OCI-LY1 (cell line): ENCODE measurements around the gene WHRN.

ENCODE experiments used
- CTCF ChIP-seq: fragments of 200-600 bp; sonication (generic), shearing (Covaris generic); IDR thresholded peaks from 2 replicates; pipeline ENCODE4 v1.5.1; 2017; ENCODE audit warnings: mild to moderate bottlenecking, antibody characterized with exemption, low read length, moderate library complexity, mixed read lengths
- EZH2 ChIP-seq: fragments of 200-600 bp; sonication (generic), shearing (Covaris generic); IDR thresholded peaks from 2 replicates; pipeline ENCODE4 v1.8.0; 2017; ENCODE audit warnings: borderline replicate concordance, mixed run types, mild to moderate bottlenecking, antibody characterized with exemption, low read length, moderate library complexity, mixed read lengths

- TF ChIP-seq EZH2, result no peak
- no peak for TF ChIP-seq CTCF
Measured at GRCh38 chr9:114373960-114374730, 131.1 kb downstream of the WHRN start.
